Measurements from ENCODE around the gene FUS.

DNA sequence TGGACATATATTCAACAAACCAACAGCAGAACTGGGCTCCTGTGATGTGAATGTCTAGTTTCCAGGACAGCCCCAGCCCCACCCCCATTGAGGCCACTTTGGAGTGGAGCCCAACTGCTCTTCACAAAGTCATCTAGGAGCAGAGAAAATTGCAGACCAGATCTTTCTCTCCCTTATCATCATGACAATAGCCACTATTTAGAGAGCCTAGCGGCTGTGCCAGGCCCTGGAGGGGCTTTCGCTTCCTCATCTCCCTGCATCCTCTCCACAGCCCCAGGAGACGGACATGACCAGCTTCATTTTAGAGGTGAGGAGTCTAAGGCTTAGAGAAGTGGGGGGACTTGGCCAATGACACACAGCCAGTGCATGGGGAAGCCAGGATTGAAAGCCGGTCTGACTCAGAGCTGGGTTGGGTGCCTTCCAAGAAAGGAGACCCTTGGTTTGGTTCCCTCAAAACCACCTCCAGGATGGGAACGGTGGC lies 45.8 kb upstream of the FUS start:
- TF ChIP-seq POLR2A (IDR thresholded peaks at IDR 0.05): no peak
- TF ChIP-seq, protein P1, sequence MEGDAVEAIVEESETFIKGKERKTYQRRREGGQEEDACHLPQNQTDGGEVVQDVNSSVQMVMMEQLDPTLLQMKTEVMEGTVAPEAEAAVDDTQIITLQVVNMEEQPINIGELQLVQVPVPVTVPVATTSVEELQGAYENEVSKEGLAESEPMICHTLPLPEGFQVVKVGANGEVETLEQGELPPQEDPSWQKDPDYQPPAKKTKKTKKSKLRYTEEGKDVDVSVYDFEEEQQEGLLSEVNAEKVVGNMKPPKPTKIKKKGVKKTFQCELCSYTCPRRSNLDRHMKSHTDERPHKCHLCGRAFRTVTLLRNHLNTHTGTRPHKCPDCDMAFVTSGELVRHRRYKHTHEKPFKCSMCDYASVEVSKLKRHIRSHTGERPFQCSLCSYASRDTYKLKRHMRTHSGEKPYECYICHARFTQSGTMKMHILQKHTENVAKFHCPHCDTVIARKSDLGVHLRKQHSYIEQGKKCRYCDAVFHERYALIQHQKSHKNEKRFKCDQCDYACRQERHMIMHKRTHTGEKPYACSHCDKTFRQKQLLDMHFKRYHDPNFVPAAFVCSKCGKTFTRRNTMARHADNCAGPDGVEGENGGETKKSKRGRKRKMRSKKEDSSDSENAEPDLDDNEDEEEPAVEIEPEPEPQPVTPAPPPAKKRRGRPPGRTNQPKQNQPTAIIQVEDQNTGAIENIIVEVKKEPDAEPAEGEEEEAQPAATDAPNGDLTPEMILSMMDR (IDR thresholded peaks at IDR 0.05): no peak

Data from tibial nerve (tissue), 3 donors.